HCT116 (cell line): ENCODE results near the gene EVI5.

Experiments used
- CTCF ChIP-seq, 3 experiments: fragments of 200-600 bp in 1 of 3; sonication (generic) in 1 of 3; IDR thresholded peaks in 2 of 3; conservative IDR thresholded peaks in 1 of 3; 2 replicates each; pipeline ENCODE4 v1.5.1; 2012 to 2017; ENCODE audit warnings: low read depth in 2 of 3, low read length in 2 of 3, antibody characterized with exemption in 1 of 3, borderline replicate concordance in 1 of 3, control low read depth in 1 of 3, mild to moderate bottlenecking in 1 of 3, mixed read lengths in 1 of 3, mixed run types in 1 of 3, moderate library complexity in 1 of 3; ENCODE audit not compliant: insufficient read depth in 1 of 3
- EZH2 ChIP-seq: fragments of 200-600 bp; sonication (generic); IDR thresholded peaks from 2 replicates; pipeline ENCODE4 v1.6.1; 2017; ENCODE audit warnings: antibody characterized with exemption, mixed run types
- EZH2phosphoT487 ChIP-seq: fragments of 200-600 bp; IDR thresholded peaks from 2 replicates; pipeline ENCODE4 v1.6.1; 2018; ENCODE audit warnings: antibody characterized with exemption, borderline replicate concordance
- JUND ChIP-seq: IDR thresholded peaks from 2 replicates; pipeline ENCODE4 v1.6.1; 2012
- POLR2A ChIP-seq: IDR thresholded peaks from 2 replicates; pipeline ENCODE4 v1.7.0; 2011; ENCODE audit warnings: borderline replicate concordance; ENCODE audit not compliant: insufficient read depth, insufficient read length; ENCODE audit errors: extremely low read depth
- SRF ChIP-seq: IDR thresholded peaks from 2 replicates; pipeline ENCODE4 v1.6.1; 2012; ENCODE audit warnings: low read depth
- ZNF274 ChIP-seq: fragments of 200-500 bp; sonication (Bioruptor generic); IDR thresholded peaks from 2 replicates; pipeline ENCODE4 v1.6.1; 2014; ENCODE audit warnings: mild to moderate bottlenecking, low read depth, low read length, inconsistent platforms

- no peak for TF ChIP-seq CTCF (IDR thresholded peaks at IDR 0.05 in 2 of 3, conservative IDR thresholded peaks at IDR 0.05 in 1 of 3; ENCODE audit: borderline replicate concordance in 1 of 3, insufficient read depth in 1 of 3, low read depth in 2 of 3, low read length in 2 of 3)
- no peak for TF ChIP-seq EZH2phosphoT487
- no peak for TF ChIP-seq JUND
- TF ChIP-seq ZNF274, result no peak
- no peak for TF ChIP-seq EZH2
- no peak for TF ChIP-seq POLR2A
- TF ChIP-seq SRF, result no peak
Measured at GRCh38 chr1:92563457-92564216, 221.3 kb downstream of the EVI5 start.
